ENCODE results near the gene GPANK1. TPM values are rescaled to one million over a fixed set of nuclear protein-coding genes. Genes with fewer than 3 reads are reported as not detected.
A peak's percentile ranks its signal among the peaks of the same experiment; 100 is the strongest.

The GPANK1 gene
- total and polyA plus RNA-seq, 2 of the 13 experiments (the other 11 are each of a cell fraction or from before 2014, with no cell fraction given), result 15.4 to 22.8 TPM

DNA sequence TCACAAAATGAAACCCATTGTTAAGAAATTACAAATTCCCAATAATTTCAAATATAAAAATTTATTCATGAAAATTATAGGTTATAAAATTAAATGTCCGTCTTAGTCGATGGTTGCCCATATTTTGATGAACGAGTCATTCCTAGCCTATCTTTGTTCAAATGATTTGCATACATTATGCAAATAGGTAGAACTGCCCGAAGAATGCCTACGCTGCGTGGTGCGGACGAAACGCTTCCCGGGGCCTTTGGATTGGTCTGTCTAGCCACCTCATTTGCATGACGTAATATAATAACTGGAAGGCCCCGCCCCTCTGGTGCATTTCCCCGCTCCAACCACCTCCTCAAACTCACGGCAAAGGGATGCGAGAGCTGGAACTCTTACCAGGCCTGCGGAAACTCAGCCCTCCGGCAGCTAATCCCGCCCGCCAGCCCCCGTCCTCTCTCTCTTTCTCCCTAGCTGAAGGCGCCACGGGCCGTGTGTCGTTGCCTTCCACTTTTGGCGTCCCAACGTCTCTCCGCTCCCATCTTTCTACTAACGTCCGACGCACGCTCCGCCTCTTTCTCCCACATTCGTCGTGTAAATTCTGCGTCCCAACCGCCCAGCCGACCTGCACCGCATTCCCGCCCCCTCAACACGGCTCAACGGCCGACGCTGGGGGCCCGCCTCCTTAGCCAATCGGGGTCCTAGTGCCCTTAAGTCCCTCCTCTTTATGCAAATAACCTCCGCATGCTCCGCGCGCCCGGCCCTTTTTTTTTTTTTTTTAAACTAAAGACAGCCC lies 44.8 kb downstream of the GPANK1 start (continued):
- TF ChIP-seq HOXA9 (CRISPR knock-in tag; IDR thresholded peaks at IDR 0.05; ENCODE audit: borderline replicate concordance) (no peak), ZSCAN20 (CRISPR knock-in tag; IDR thresholded peaks at IDR 0.05; ENCODE audit: borderline replicate concordance) (0 out of 2 replicates have a peak, but pooled peaks have one; percentile 50), SIX1 (CRISPR knock-in tag; IDR thresholded peaks at IDR 0.05; ENCODE audit: borderline replicate concordance) (0 out of 2 replicates have a peak, but pooled peaks have one; percentile 34), SRY (CRISPR knock-in tag; IDR thresholded peaks at IDR 0.05) (peak; percentile 76), ZNF143 (CRISPR knock-in tag; IDR thresholded peaks at IDR 0.05) (0 out of 2 replicates have a peak, but pooled peaks have one; percentile 42), ELF4 (CRISPR knock-in tag; IDR thresholded peaks at IDR 0.05; ENCODE audit: borderline replicate concordance) (no peak), ZNF629 (CRISPR knock-in tag; conservative IDR thresholded peaks at IDR 0.05) (0 out of 2 replicates have a peak, but pooled peaks have one; percentile 10), SRSF4 (IDR thresholded peaks at IDR 0.05; ENCODE audit: low read depth, low read length, poor library complexity, severe bottlenecking) (no peak), ZNF841 (CRISPR knock-in tag; IDR thresholded peaks at IDR 0.05; ENCODE audit: borderline replicate concordance) (peak; percentile 89; the same call in 1 of the 2 replicates), TCF7 (IDR thresholded peaks at IDR 0.05; ENCODE audit: low read depth) (no peak), NBN (conservative IDR thresholded peaks at IDR 0.05) (no peak), ZNF468 (CRISPR knock-in tag; IDR thresholded peaks at IDR 0.05) (no peak), ZNF34 (CRISPR knock-in tag; IDR thresholded peaks at IDR 0.05; ENCODE audit: borderline replicate concordance) (0 out of 2 replicates have a peak, but pooled peaks have one; percentile 61), THAP11 (CRISPR knock-in tag; IDR thresholded peaks at IDR 0.05) (peak; percentile 55), ZNF431 (CRISPR knock-in tag; IDR thresholded peaks at IDR 0.05; ENCODE audit: borderline replicate concordance, low read depth) (no peak), FOSL2 (CRISPR knock-in tag; IDR thresholded peaks at IDR 0.05) (no peak), ATF7-NPFF (CRISPR knock-in tag; IDR thresholded peaks at IDR 0.05; ENCODE audit: low read depth) (peak; percentile 84; the same call in 1 of the 2 replicates), KLF6 (CRISPR knock-in tag; IDR thresholded peaks at IDR 0.05) (no peak; the same call in 1 of the 2 replicates)
- TF ChIP-seq, protein P1, sequence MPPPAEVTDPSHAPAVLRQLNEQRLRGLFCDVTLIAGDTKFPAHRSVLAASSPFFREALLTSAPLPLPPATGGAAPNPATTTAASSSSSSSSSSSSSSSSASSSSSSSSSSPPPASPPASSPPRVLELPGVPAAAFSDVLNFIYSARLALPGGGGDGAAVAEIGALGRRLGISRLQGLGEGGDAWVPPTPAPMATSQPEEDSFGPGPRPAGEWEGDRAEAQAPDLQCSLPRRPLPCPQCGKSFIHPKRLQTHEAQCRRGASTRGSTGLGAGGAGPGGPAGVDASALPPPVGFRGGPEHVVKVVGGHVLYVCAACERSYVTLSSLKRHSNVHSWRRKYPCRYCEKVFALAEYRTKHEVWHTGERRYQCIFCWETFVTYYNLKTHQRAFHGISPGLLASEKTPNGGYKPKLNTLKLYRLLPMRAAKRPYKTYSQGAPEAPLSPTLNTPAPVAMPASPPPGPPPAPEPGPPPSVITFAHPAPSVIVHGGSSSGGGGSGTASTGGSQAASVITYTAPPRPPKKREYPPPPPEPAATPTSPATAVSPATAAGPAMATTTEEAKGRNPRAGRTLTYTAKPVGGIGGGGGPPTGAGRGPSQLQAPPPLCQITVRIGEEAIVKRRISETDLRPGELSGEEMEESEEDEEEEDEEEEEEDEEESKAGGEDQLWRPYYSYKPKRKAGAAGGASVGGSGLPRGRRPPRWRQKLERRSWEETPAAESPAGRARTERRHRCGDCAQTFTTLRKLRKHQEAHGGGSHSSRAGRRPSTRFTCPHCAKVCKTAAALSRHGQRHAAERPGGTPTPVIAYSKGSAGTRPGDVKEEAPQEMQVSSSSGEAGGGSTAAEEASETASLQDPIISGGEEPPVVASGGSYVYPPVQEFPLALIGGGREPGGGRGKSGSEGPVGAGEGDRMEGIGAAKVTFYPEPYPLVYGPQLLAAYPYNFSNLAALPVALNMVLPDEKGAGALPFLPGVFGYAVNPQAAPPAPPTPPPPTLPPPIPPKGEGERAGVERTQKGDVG (CRISPR knock-in tag; IDR thresholded peaks at IDR 0.05; ENCODE audit: borderline replicate concordance), result no peak
- TF ChIP-seq, protein P2, sequence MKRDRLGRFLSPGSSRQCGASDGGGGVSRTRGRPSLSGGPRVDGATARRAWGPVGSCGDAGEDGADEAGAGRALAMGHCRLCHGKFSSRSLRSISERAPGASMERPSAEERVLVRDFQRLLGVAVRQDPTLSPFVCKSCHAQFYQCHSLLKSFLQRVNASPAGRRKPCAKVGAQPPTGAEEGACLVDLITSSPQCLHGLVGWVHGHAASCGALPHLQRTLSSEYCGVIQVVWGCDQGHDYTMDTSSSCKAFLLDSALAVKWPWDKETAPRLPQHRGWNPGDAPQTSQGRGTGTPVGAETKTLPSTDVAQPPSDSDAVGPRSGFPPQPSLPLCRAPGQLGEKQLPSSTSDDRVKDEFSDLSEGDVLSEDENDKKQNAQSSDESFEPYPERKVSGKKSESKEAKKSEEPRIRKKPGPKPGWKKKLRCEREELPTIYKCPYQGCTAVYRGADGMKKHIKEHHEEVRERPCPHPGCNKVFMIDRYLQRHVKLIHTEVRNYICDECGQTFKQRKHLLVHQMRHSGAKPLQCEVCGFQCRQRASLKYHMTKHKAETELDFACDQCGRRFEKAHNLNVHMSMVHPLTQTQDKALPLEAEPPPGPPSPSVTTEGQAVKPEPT (CRISPR knock-in tag; IDR thresholded peaks at IDR 0.05; ENCODE audit: low read depth), result peak; percentile 91
- TF ChIP-seq, protein P3, sequence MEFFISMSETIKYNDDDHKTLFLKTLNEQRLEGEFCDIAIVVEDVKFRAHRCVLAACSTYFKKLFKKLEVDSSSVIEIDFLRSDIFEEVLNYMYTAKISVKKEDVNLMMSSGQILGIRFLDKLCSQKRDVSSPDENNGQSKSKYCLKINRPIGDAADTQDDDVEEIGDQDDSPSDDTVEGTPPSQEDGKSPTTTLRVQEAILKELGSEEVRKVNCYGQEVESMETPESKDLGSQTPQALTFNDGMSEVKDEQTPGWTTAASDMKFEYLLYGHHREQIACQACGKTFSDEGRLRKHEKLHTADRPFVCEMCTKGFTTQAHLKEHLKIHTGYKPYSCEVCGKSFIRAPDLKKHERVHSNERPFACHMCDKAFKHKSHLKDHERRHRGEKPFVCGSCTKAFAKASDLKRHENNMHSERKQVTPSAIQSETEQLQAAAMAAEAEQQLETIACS (CRISPR knock-in tag; IDR thresholded peaks at IDR 0.05), result no peak
- TF ChIP-seq, protein P4, sequence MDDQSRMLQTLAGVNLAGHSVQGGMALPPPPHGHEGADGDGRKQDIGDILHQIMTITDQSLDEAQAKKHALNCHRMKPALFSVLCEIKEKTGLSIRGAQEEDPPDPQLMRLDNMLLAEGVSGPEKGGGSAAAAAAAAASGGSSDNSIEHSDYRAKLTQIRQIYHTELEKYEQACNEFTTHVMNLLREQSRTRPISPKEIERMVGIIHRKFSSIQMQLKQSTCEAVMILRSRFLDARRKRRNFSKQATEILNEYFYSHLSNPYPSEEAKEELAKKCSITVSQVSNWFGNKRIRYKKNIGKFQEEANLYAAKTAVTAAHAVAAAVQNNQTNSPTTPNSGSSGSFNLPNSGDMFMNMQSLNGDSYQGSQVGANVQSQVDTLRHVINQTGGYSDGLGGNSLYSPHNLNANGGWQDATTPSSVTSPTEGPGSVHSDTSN (CRISPR knock-in tag; IDR thresholded peaks at IDR 0.05; ENCODE audit: borderline replicate concordance), result no peak

All from HepG2 (cell line).